Measurements from ENCODE around the gene DNM1L. TPM values are rescaled to one million over a fixed set of nuclear protein-coding genes. Genes with fewer than 3 reads are reported as not detected.
"Not testable (repeated sequence)": the region's sequence is repeated elsewhere in the genome, so short reads cannot be mapped to it uniquely, and the experiment has no call there.

DNM1L gene
- total and polyA plus RNA-seq, 5 experiments from 2014 or later, result 18.6 to 55.1 (median 26.4) TPM

DNA sequence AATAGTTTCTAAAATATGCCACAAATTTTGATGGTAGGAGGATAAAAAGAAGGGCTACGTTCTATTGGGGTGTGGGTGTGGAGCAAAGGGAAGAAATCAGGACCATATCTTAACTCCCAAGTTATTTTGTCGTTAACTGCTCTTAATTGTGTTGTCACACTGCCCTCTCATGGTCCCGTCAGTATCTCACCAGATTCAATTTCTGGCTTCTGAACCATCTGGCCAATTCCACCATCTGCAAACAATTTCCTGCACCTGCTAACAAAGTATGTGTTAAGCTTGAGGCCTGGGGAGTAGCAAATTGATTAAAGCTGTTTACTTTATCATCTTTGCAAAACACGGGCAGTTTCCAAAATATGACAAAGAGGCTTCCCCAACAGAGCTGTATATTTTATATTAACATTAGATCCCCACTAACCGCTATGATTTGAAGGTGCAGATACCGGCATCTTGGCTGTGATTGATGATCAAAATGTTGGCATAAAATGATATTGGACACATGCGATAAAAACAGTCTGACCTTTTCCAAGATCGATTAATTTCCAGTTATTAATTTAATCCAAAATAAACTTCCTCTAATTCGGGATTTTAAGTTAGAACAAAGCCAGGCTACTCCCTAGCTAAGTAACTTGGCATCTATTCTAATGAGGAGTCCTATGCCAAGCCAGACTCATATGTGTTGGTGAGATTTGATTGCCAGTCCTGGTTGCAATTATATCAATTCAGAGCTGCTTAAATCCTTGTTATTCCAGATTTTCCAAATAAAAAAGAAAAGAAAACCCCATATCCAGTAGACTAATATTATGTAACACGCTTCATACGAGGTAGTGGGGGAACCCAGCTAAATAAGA is 6.9 kb upstream of the DNM1L start:
- DNase-seq (no peak), ATAC-seq (no peak)
- POLR2A ChIA-PET, result no interaction called here
- Mint-ChIP-seq H3K27me3 (peaks cover 0 to 2% (median 0%) of the 10 kb centered on the region in 5 donors), H3K36me3 (peaks cover 0 to 12% (median 2%) of the 10 kb centered on the region in 3 donors), H3K4me3 (no peak overlapping the region), H3K4me1 (peaks cover 0 to 7% (median 0%) of the 10 kb centered on the region in 4 donors), H3K27ac (no peak overlapping the region), H3K9me3 (peaks cover 0 to 29% (median 10%) of the 10 kb centered on the region in 9 donors)

GRCh38 chr12:32679920-32680237 is 778 bp downstream of the DNM1L start:
- peak overlapping the region; percentile 38 to 95 (median 93) for H3K27ac Mint-ChIP-seq
- POLR2A ChIA-PET, result no interaction called here
- no peaks in the 10 kb centered on the region for H3K27me3 Mint-ChIP-seq
- ATAC-seq, result no peak
- H3K4me1 Mint-ChIP-seq, result peaks cover 11 to 38% (median 24%) of the 10 kb centered on the region in 4 donors
- DNase-seq, result no peak
- H3K9me3 Mint-ChIP-seq, result no peaks in the 10 kb centered on the region
- H3K36me3 Mint-ChIP-seq, result peaks cover 0 to 8% (median 0%) of the 10 kb centered on the region in 3 donors
- H3K4me3 Mint-ChIP-seq, result peak overlapping the region; percentile 84 to 95 (median 93)

DNA sequence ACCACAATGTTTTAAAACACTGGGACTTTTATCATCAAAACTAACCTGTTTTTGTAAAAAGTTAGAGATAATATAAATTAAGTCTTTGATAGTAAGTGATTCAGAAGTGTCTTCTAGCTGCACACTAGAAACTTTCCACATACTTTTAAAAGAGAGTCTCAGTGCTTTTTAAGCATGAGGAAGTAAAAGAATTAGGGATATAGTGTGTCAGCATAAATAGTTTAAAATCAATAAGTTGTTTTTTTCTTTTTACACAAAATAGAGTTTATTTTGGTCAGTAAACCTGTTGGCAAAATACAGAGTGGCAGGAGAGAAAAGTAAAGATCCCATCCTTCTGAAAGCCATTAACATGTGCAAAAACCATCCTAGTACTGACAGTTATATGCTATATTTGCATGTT is 1.7 kb downstream of the DNM1L start:
- no peak for ATAC-seq

GRCh38 chr12:32681272-32681671 is 2.2 kb downstream of the DNM1L start:
- no peaks in the 10 kb centered on the region for H3K9me3 Mint-ChIP-seq
- peak overlapping the region in 1 of 10 donors; percentile 72 for H3K27ac Mint-ChIP-seq
- ATAC-seq (no peak), DNase-seq (no peak)
- peaks cover 0 to 21% (median 10%) of the 10 kb centered on the region in 3 donors for H3K36me3 Mint-ChIP-seq
- no peaks in the 10 kb centered on the region for H3K27me3 Mint-ChIP-seq
- peak overlapping the region in 3 of 10 donors; percentile 24 to 48 (median 26) for H3K4me3 Mint-ChIP-seq
- peaks cover 12 to 40% (median 26%) of the 10 kb centered on the region in 4 donors for H3K4me1 Mint-ChIP-seq
- POLR2A ChIA-PET, result interaction anchor here (0.6 to 1.2 kb wide), 2 partner anchors 25 to 1341 kb away, joined by 3 read pairs; no protein-coding TSS in a partner anchor

More for the DNA sequence above, 1.7 kb downstream of the DNM1L start:
- Mint-ChIP-seq H3K4me3 (peak overlapping the region in 7 of 10 donors; percentile 84 to 95 (median 93)), H3K27ac (peak overlapping the region in 1 of 10 donors; percentile 72), H3K27me3 (no peaks in the 10 kb centered on the region), H3K36me3 (peaks cover 0 to 17% (median 9%) of the 10 kb centered on the region in 3 donors), H3K4me1 (peaks cover 11 to 39% (median 24%) of the 10 kb centered on the region in 4 donors), H3K9me3 (no peaks in the 10 kb centered on the region)
- POLR2A ChIA-PET, result interaction anchor here (0.6 kb wide), 1 partner anchor 1341 kb away, joined by 3 read pairs; no protein-coding TSS in a partner anchor
- DNase-seq, result no peak

DNA sequence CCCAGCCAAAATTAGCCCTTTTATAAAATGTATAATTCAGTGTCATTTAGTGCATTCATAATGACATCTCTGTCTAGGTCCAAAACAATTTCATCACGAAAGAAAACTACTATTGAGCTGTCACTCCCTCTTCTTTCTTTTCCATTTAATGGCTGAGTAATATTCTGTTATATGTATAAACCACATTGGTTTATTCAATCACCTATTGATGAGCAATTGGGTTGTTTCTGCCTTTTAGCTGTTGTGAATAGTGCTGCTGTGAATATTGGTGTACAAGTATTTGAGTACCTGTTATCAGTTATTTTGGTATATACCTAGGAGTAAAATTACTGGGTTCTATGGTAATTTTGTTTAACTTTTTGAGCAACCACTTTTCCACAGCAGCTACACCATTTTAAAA is 7.2 kb downstream of the DNM1L start:
- Mint-ChIP-seq H3K4me3 (no peak overlapping the region), H3K27me3 (no peaks in the 10 kb centered on the region), H3K27ac (no peak overlapping the region), H3K9me3 (no peaks in the 10 kb centered on the region), H3K4me1 (peaks cover 24 to 46% (median 34%) of the 10 kb centered on the region in 4 donors), H3K36me3 (peaks cover 0 to 32% (median 24%) of the 10 kb centered on the region in 3 donors)
- POLR2A ChIA-PET, result interaction anchor here (0.6 kb wide), 1 partner anchor 167 kb away, joined by 3 read pairs; no protein-coding TSS in a partner anchor
- no peak for ATAC-seq
- no peak for DNase-seq

DNA sequence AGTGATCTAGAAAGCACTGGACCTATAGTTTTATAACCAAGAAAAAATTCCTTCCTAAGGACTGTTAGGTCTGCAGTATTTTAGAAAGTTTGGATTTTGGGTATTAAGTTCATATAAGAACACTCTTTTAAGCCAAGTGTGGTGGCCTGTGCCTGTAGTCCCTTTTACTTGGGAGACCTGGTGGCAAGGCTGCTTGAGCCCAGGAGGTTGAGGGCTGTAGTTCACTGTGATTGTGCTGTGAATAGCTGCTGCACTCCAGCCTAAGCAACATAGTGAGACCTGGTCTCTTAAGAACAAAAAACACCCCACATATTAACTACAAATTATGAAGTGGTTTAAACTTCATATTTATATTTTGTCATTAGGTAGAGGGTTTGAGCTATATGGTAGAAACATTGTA is 9.7 kb downstream of the DNM1L start:
- H3K36me3 Mint-ChIP-seq, result peaks cover 0 to 36% (median 24%) of the 10 kb centered on the region in 3 donors
- POLR2A ChIA-PET, result no interaction called here
- H3K4me3 Mint-ChIP-seq, result peak overlapping the region in 1 of 10 donors; percentile 52
- DNase-seq, result no peak
- peaks cover 21 to 55% (median 39%) of the 10 kb centered on the region in 4 donors for H3K4me1 Mint-ChIP-seq
- no peaks in the 10 kb centered on the region for H3K9me3 Mint-ChIP-seq
- ATAC-seq, result no peak
- H3K27me3 Mint-ChIP-seq, result no peaks in the 10 kb centered on the region
- H3K27ac Mint-ChIP-seq, result peak overlapping the region in 2 of 10 donors; percentile 0 to 9

- no peaks in the 10 kb centered on the region for H3K27me3 Mint-ChIP-seq
- H3K36me3 Mint-ChIP-seq, result peaks cover 0 to 25% (median 20%) of the 10 kb centered on the region in 3 donors
- peaks cover 26 to 52% (median 45%) of the 10 kb centered on the region in 4 donors for H3K4me1 Mint-ChIP-seq
- DNase-seq (no peak), ATAC-seq (no peak)
- H3K27ac Mint-ChIP-seq, result no peak overlapping the region
- H3K9me3 Mint-ChIP-seq, result peaks cover 0 to 2% (median 0%) of the 10 kb centered on the region in 9 donors
- POLR2A ChIA-PET, result no interaction called here
- no peak overlapping the region for H3K4me3 Mint-ChIP-seq
Observed at GRCh38 chr12:32690927-32691326, 11.8 kb downstream of the DNM1L start.

GRCh38 chr12:32692358-32692757 is 13.3 kb downstream of the DNM1L start:
- Mint-ChIP-seq H3K9me3 (peaks cover 0 to 2% (median 0%) of the 10 kb centered on the region in 9 donors), H3K36me3 (peaks cover 0 to 13% (median 12%) of the 10 kb centered on the region in 3 donors), H3K27ac (no peak overlapping the region), H3K27me3 (no peaks in the 10 kb centered on the region), H3K4me1 (peaks cover 25 to 48% (median 44%) of the 10 kb centered on the region in 4 donors), H3K4me3 (no peak overlapping the region)
- DNase-seq, result no peak
- no peak for ATAC-seq
- POLR2A ChIA-PET, result no interaction called here

DNA sequence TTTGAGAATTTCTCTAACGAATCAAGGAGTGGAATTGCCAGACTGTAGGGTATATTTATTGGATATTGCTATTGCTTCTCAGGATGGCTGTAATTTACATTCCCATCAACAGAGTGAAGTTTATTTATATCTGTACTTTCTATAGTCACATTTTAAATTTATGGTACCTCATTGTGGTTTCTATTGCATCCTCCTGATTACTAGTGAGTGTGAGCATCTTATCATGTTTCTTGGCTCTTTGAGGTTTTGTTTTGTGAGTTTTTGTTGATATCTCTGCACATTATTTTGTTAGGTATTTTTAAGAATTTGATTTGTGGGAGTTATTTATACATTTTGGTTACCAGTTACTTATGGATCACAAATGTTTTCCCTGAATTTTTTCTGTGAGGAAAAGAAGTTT is 13.9 kb downstream of the DNM1L start:
- Mint-ChIP-seq H3K9me3 (peaks cover 0 to 2% (median 0%) of the 10 kb centered on the region in 9 donors), H3K27me3 (no peaks in the 10 kb centered on the region), H3K4me1 (peaks cover 25 to 48% (median 45%) of the 10 kb centered on the region in 4 donors), H3K27ac (no peak overlapping the region), H3K36me3 (peaks cover 0 to 16% (median 11%) of the 10 kb centered on the region in 3 donors), H3K4me3 (no peak overlapping the region)
- POLR2A ChIA-PET, result no interaction called here
- DNase-seq, result no peak
- ATAC-seq, result no peak

DNA sequence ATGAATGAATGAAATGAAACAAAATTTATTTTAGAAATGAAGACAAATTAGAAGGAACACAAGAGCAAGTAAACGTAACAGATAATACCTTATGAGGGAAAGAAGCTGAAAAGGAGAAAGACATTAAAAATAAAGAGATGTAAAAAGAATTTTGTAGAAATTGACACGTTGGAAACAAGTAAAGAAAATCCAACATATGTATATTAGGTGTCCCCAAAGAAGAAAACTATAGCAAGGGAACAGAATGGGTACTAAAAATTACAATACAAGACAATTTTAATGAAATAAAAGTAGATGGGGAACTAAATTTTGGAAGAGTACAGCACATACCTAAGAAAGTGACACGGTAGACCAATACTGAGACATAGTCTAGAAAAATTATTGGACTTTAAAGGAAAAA is 16.7 kb downstream of the DNM1L start:
- Mint-ChIP-seq H3K9me3 (peaks cover 0 to 2% (median 0%) of the 10 kb centered on the region in 9 donors), H3K27me3 (no peaks in the 10 kb centered on the region), H3K36me3 (peaks cover 0 to 14% (median 7%) of the 10 kb centered on the region in 3 donors), H3K4me1 (peaks cover 13 to 34% (median 31%) of the 10 kb centered on the region in 4 donors), H3K27ac (peak overlapping the region in 1 of 10 donors; percentile 7), H3K4me3 (no peak overlapping the region)
- no peak for ATAC-seq
- POLR2A ChIA-PET, result no interaction called here
- no peak for DNase-seq

GRCh38 chr12:32697445-32697844 is 18.3 kb downstream of the DNM1L start:
- H3K4me3 Mint-ChIP-seq, result no peak overlapping the region
- H3K27ac Mint-ChIP-seq, result no peak overlapping the region
- POLR2A ChIA-PET, result interaction anchor here (0.7 kb wide), 1 partner anchor 1394 kb away, joined by 3 read pairs; no protein-coding TSS in a partner anchor
- H3K36me3 Mint-ChIP-seq, result peaks cover 0 to 18% (median 7%) of the 10 kb centered on the region in 3 donors
- peaks cover 8 to 23% (median 19%) of the 10 kb centered on the region in 4 donors for H3K4me1 Mint-ChIP-seq
- no peaks in the 10 kb centered on the region for H3K27me3 Mint-ChIP-seq
- H3K9me3 Mint-ChIP-seq, result peaks cover 0 to 2% (median 0%) of the 10 kb centered on the region in 9 donors
- no peak for DNase-seq
- no peak for ATAC-seq

- Mint-ChIP-seq H3K4me1 (peaks cover 8 to 18% (median 14%) of the 10 kb centered on the region in 4 donors), H3K9me3 (peaks cover 0 to 2% (median 0%) of the 10 kb centered on the region in 9 donors), H3K4me3 (no peak overlapping the region), H3K27ac (peak overlapping the region in 1 of 10 donors; percentile 72), H3K36me3 (peaks cover 0 to 26% (median 7%) of the 10 kb centered on the region in 3 donors), H3K27me3 (no peaks in the 10 kb centered on the region)
- ATAC-seq (no peak), DNase-seq (no peak)
- POLR2A ChIA-PET, result no interaction called here
Observed at GRCh38 chr12:32698285-32698684, 19.2 kb downstream of the DNM1L start.

DNA sequence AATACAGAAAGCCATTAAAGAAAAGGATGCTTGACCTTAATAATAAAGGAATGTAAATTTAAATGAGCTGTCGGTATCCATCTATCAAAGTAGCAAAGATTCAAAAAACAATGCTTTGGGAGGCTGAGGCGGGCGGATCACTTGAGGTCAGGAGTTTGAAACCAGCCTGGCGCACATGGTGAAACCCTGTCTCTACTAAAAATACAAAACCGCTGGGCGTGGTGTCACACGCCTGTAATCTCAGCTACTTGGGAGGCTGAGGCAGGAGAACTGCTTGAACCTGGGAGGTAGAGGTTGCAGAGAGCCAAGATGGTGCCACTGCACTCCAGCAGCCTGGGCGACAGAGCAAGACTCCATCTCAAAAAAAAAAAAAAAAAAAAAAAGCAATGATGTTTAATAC is 20.3 kb downstream of the DNM1L start:
- not testable (repeated sequence) for ATAC-seq, DNase-seq
- peaks cover 0 to 30% (median 7%) of the 10 kb centered on the region in 3 donors for H3K36me3 Mint-ChIP-seq

More for the DNA sequence above, 20.3 kb downstream of the DNM1L start:
- not testable (repeated sequence) for H3K27ac Mint-ChIP-seq, H3K4me3 Mint-ChIP-seq, H3K9me3 Mint-ChIP-seq, H3K27me3 Mint-ChIP-seq
- POLR2A ChIA-PET, result interaction anchor here (0.6 kb wide), 1 partner anchor 20 kb away, joined by 6 read pairs; no protein-coding TSS in a partner anchor
- H3K4me1 Mint-ChIP-seq, result peaks cover 8 to 17% (median 9%) of the 10 kb centered on the region in 4 donors
